ENCODE results near the gene STS.

The STS gene

GRCh38 chrX:7134981-7135380 lies 12.5 kb upstream of the STS start:
- ChIA-PET POLR2A (no interaction called here), CTCF (no interaction called here)
- no peaks in the 10 kb centered on the region for H3K27me3 ChIP-seq (replicated peaks in 2 of 5; ENCODE audit: control insufficient read depth in 4 of 5, insufficient read depth in 5 of 5, low read length in 4 of 5)
- 94% methylated on average over 2 of the region's 2 CpGs for WGBS (ENCODE audit: insufficient coverage)
- H3K4me3 ChIP-seq (ENCODE audit: control insufficient read depth in 1 of 7, extremely low read depth in 1 of 7, insufficient read depth in 4 of 7, low read depth in 2 of 7, low read length in 6 of 7) = no peak overlapping the region
- no peak for DNase-seq
- no peaks in the 10 kb centered on the region for H3K9me3 ChIP-seq (ENCODE audit: control extremely low read depth in 1 of 5, control insufficient read depth in 4 of 5, insufficient read depth in 2 of 5, low read depth in 1 of 5, low read length in 4 of 5)
- peaks cover 0 to 12% (median 7%) of the 10 kb centered on the region in 4 experiments for H3K4me1 ChIP-seq (ENCODE audit: control extremely low read depth in 1 of 4, control insufficient read depth in 4 of 4, insufficient read depth in 4 of 4, low read length in 3 of 4)
- no peak overlapping the region for H3K27ac ChIP-seq (ENCODE audit: insufficient read depth in 1 of 2, low read depth in 1 of 2, low read length in 2 of 2, poor library complexity in 1 of 2, severe bottlenecking in 2 of 2)
- peaks cover 0 to 2% (median 1%) of the 10 kb centered on the region in 4 experiments for H3K36me3 ChIP-seq (ENCODE audit: control insufficient read depth in 4 of 4, insufficient read depth in 4 of 4, low read length in 3 of 4)

DNA sequence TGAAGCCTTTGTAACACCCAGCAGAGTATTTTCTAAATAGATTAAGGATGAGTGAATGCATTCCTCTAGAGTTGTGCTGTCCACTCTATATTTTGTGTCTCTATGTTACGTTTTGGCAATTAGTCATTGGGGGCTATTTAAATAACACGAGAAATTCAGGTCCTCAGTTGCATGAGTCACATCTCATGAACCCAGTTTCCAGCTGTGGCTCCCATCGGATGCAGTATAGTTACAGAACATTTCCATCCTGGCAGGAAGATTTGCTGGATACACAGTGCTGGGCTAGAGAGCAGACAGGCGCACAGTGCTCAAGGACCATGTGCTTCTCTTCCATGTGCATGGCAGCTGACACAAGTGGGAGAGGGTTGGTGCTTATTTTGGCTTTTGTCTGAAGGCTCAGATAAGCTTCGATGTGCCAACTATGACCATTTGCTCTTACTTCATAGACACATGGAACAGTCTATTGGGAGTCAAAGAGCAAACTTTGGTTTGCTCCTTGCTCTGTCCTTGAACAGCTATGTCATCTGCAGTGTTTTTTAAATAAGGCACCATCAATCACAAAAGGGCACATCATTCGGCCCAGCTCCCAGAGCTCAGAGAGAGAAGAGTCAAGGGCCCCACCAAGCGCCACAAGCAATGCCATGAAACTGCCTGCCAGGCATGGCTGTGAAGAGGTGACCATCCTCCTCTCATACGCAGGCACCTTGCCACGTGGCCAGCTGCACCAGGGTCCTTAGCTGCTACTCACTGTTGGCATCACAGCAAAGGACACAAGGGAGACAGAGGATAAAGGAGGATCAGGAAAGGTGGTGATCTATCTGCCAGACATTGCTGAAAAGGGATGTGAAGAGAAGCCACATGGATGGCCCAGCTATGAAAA lies 8.1 kb upstream of the STS start:
- DNase-seq = no peak
- H3K27me3 ChIP-seq (replicated peaks in 2 of 5; ENCODE audit: control insufficient read depth in 4 of 5, insufficient read depth in 5 of 5, low read length in 4 of 5) = no peaks in the 10 kb centered on the region
- no peak overlapping the region for H3K4me3 ChIP-seq (ENCODE audit: control insufficient read depth in 1 of 7, extremely low read depth in 1 of 7, insufficient read depth in 4 of 7, low read depth in 2 of 7, low read length in 6 of 7)
- peaks cover 0 to 2% (median 1%) of the 10 kb centered on the region in 4 experiments for H3K36me3 ChIP-seq (ENCODE audit: control insufficient read depth in 4 of 4, insufficient read depth in 4 of 4, low read length in 3 of 4)
- ChIA-PET POLR2A (no interaction called here), CTCF (no interaction called here)
- H3K27ac ChIP-seq (ENCODE audit: insufficient read depth in 1 of 2, low read depth in 1 of 2, low read length in 2 of 2, poor library complexity in 1 of 2, severe bottlenecking in 2 of 2) = no peak overlapping the region
- H3K9me3 ChIP-seq (ENCODE audit: control extremely low read depth in 1 of 5, control insufficient read depth in 4 of 5, insufficient read depth in 2 of 5, low read depth in 1 of 5, low read length in 4 of 5) = no peaks in the 10 kb centered on the region
- H3K4me1 ChIP-seq (ENCODE audit: control extremely low read depth in 1 of 4, control insufficient read depth in 4 of 4, insufficient read depth in 4 of 4, low read length in 3 of 4) = no peaks in the 10 kb centered on the region
- 96% methylated on average over 8 of the region's 9 CpGs for WGBS (ENCODE audit: insufficient coverage)

- no peaks in the 10 kb centered on the region for H3K27me3 ChIP-seq (replicated peaks in 2 of 5; ENCODE audit: control insufficient read depth in 4 of 5, insufficient read depth in 5 of 5, low read length in 4 of 5)
- CTCF ChIA-PET = no interaction called here
- WGBS (ENCODE audit: insufficient coverage) = no CpG with 5 or more reads among the region's 1 CpG
- POLR2A ChIA-PET = no interaction called here
- peaks cover 0 to 2% (median 1%) of the 10 kb centered on the region in 4 experiments for H3K36me3 ChIP-seq (ENCODE audit: control insufficient read depth in 4 of 4, insufficient read depth in 4 of 4, low read length in 3 of 4)
- no peak overlapping the region for H3K27ac ChIP-seq (ENCODE audit: insufficient read depth in 1 of 2, low read depth in 1 of 2, low read length in 2 of 2, poor library complexity in 1 of 2, severe bottlenecking in 2 of 2)
- DNase-seq = no peak
- H3K9me3 ChIP-seq (ENCODE audit: control extremely low read depth in 1 of 5, control insufficient read depth in 4 of 5, insufficient read depth in 2 of 5, low read depth in 1 of 5, low read length in 4 of 5) = no peaks in the 10 kb centered on the region
- no peak overlapping the region for H3K4me3 ChIP-seq (ENCODE audit: control insufficient read depth in 1 of 7, extremely low read depth in 1 of 7, insufficient read depth in 4 of 7, low read depth in 2 of 7, low read length in 6 of 7)
- H3K4me1 ChIP-seq (ENCODE audit: control extremely low read depth in 1 of 4, control insufficient read depth in 4 of 4, insufficient read depth in 4 of 4, low read length in 3 of 4) = peaks cover 0 to 12% (median 5%) of the 10 kb centered on the region in 4 experiments
Observed at GRCh38 chrX:7143076-7143475, 4.4 kb upstream of the STS start.

GRCh38 chrX:7143941-7144525 lies 3.5 kb upstream of the STS start:
- Histone ChIP-seq H3K27ac (ENCODE audit: insufficient read depth in 1 of 2, low read depth in 1 of 2, low read length in 2 of 2, poor library complexity in 1 of 2, severe bottlenecking in 2 of 2) (no peak overlapping the region), H3K4me3 (ENCODE audit: control insufficient read depth in 1 of 7, extremely low read depth in 1 of 7, insufficient read depth in 4 of 7, low read depth in 2 of 7, low read length in 6 of 7) (no peak overlapping the region), H3K36me3 (ENCODE audit: control insufficient read depth in 4 of 4, insufficient read depth in 4 of 4, low read length in 3 of 4) (peaks cover 0 to 2% (median 1%) of the 10 kb centered on the region in 4 experiments), H3K27me3 (replicated peaks in 2 of 5; ENCODE audit: control insufficient read depth in 4 of 5, insufficient read depth in 5 of 5, low read length in 4 of 5) (no peaks in the 10 kb centered on the region), H3K9me3 (ENCODE audit: control extremely low read depth in 1 of 5, control insufficient read depth in 4 of 5, insufficient read depth in 2 of 5, low read depth in 1 of 5, low read length in 4 of 5) (no peaks in the 10 kb centered on the region), H3K4me1 (ENCODE audit: control extremely low read depth in 1 of 4, control insufficient read depth in 4 of 4, insufficient read depth in 4 of 4, low read length in 3 of 4) (peaks cover 0 to 14% (median 5%) of the 10 kb centered on the region in 4 experiments)
- ChIA-PET CTCF (no interaction called here), POLR2A (no interaction called here)
- DNase-seq = no peak
- 89% methylated on average over 5 of the region's 8 CpGs for WGBS (ENCODE audit: insufficient coverage)

- 88% methylated on average over 2 of the region's 3 CpGs for WGBS (ENCODE audit: insufficient coverage)
- Histone ChIP-seq H3K4me1 (ENCODE audit: control extremely low read depth in 1 of 4, control insufficient read depth in 4 of 4, insufficient read depth in 4 of 4, low read length in 3 of 4) (peaks cover 0 to 14% (median 5%) of the 10 kb centered on the region in 4 experiments), H3K36me3 (ENCODE audit: control insufficient read depth in 4 of 4, insufficient read depth in 4 of 4, low read length in 3 of 4) (no peaks in the 10 kb centered on the region), H3K27ac (ENCODE audit: insufficient read depth in 1 of 2, low read depth in 1 of 2, low read length in 2 of 2, poor library complexity in 1 of 2, severe bottlenecking in 2 of 2) (no peak overlapping the region), H3K4me3 (ENCODE audit: control insufficient read depth in 1 of 7, extremely low read depth in 1 of 7, insufficient read depth in 4 of 7, low read depth in 2 of 7, low read length in 6 of 7) (no peak overlapping the region), H3K9me3 (ENCODE audit: control extremely low read depth in 1 of 5, control insufficient read depth in 4 of 5, insufficient read depth in 2 of 5, low read depth in 1 of 5, low read length in 4 of 5) (no peaks in the 10 kb centered on the region), H3K27me3 (replicated peaks in 2 of 5; ENCODE audit: control insufficient read depth in 4 of 5, insufficient read depth in 5 of 5, low read length in 4 of 5) (no peaks in the 10 kb centered on the region)
- CTCF ChIA-PET = no interaction called here
- no peak for DNase-seq
- POLR2A ChIA-PET = no interaction called here
Observed at GRCh38 chrX:7145454-7145853, 2.1 kb upstream of the STS start.

- CTCF ChIA-PET = no interaction called here
- H3K27ac ChIP-seq (ENCODE audit: insufficient read depth in 1 of 2, low read depth in 1 of 2, low read length in 2 of 2, poor library complexity in 1 of 2, severe bottlenecking in 2 of 2) = no peak overlapping the region
- POLR2A ChIA-PET = no interaction called here
Observed at GRCh38 chrX:7146020-7146702, 1.4 kb upstream of the STS start.

More at GRCh38 chrX:7146020-7146702, 1.4 kb upstream of the STS start:
- Histone ChIP-seq H3K9me3 (ENCODE audit: control extremely low read depth in 1 of 5, control insufficient read depth in 4 of 5, insufficient read depth in 2 of 5, low read depth in 1 of 5, low read length in 4 of 5) (no peaks in the 10 kb centered on the region), H3K36me3 (ENCODE audit: control insufficient read depth in 4 of 4, insufficient read depth in 4 of 4, low read length in 3 of 4) (no peaks in the 10 kb centered on the region), H3K4me1 (ENCODE audit: control extremely low read depth in 1 of 4, control insufficient read depth in 4 of 4, insufficient read depth in 4 of 4, low read length in 3 of 4) (peaks cover 0 to 14% (median 5%) of the 10 kb centered on the region in 4 experiments), H3K4me3 (ENCODE audit: control insufficient read depth in 1 of 7, extremely low read depth in 1 of 7, insufficient read depth in 4 of 7, low read depth in 2 of 7, low read length in 6 of 7) (no peak overlapping the region), H3K27me3 (replicated peaks in 2 of 5; ENCODE audit: control insufficient read depth in 4 of 5, insufficient read depth in 5 of 5, low read length in 4 of 5) (no peaks in the 10 kb centered on the region)
- WGBS (ENCODE audit: insufficient coverage) = 86% methylated on average over 2 of the region's 3 CpGs
- peak in 1 of 3 donors; percentile 17 for DNase-seq
